Measurements from ENCODE around the gene MC1R. TPM values are rescaled to one million over a fixed set of nuclear protein-coding genes. Genes with fewer than 3 reads are reported as not detected.

The MC1R gene
- total and polyA plus RNA-seq, 2 donors from 2014 or later = 2.1 to 13.5 TPM

GRCh38 chr16:89883346-89884040 lies 35.2 kb upstream of the MC1R start:
- intact Hi-C loops (cut with DNase I) = no loop called here
- H3K27ac ChIP-seq (ENCODE audit: low read depth in 2 of 2, low read length in 2 of 2) = no peak overlapping the region
- no peaks in the 10 kb centered on the region for H3K27me3 ChIP-seq (ENCODE audit: control insufficient read depth, insufficient read depth, low read length)
- H3K9me3 ChIP-seq (ENCODE audit: control insufficient read depth in 2 of 3, insufficient read depth in 1 of 3, low read length in 3 of 3) = no peaks in the 10 kb centered on the region
- H3K4me1 ChIP-seq (ENCODE audit: control insufficient read depth in 2 of 3, insufficient read depth in 2 of 3, low read depth in 1 of 3, low read length in 3 of 3) = no peaks in the 10 kb centered on the region
- FAIRE-seq (no peak), DNase-seq (no peak)
- H3K36me3 ChIP-seq (ENCODE audit: control insufficient read depth in 2 of 3, insufficient read depth in 3 of 3, low read length in 3 of 3) = peaks cover 5 to 47% (median 43%) of the 10 kb centered on the region in 3 donors
- H3K4me3 ChIP-seq (ENCODE audit: low read length in 3 of 3) = no peak overlapping the region
- no peak overlapping the region for H3K9ac ChIP-seq (ENCODE audit: low read length in 3 of 3)
- TF ChIP-seq, protein P1, sequence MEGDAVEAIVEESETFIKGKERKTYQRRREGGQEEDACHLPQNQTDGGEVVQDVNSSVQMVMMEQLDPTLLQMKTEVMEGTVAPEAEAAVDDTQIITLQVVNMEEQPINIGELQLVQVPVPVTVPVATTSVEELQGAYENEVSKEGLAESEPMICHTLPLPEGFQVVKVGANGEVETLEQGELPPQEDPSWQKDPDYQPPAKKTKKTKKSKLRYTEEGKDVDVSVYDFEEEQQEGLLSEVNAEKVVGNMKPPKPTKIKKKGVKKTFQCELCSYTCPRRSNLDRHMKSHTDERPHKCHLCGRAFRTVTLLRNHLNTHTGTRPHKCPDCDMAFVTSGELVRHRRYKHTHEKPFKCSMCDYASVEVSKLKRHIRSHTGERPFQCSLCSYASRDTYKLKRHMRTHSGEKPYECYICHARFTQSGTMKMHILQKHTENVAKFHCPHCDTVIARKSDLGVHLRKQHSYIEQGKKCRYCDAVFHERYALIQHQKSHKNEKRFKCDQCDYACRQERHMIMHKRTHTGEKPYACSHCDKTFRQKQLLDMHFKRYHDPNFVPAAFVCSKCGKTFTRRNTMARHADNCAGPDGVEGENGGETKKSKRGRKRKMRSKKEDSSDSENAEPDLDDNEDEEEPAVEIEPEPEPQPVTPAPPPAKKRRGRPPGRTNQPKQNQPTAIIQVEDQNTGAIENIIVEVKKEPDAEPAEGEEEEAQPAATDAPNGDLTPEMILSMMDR (IDR thresholded peaks at IDR 0.05; ENCODE audit: borderline replicate concordance, extremely low read depth, insufficient read depth) = no peak

DNA sequence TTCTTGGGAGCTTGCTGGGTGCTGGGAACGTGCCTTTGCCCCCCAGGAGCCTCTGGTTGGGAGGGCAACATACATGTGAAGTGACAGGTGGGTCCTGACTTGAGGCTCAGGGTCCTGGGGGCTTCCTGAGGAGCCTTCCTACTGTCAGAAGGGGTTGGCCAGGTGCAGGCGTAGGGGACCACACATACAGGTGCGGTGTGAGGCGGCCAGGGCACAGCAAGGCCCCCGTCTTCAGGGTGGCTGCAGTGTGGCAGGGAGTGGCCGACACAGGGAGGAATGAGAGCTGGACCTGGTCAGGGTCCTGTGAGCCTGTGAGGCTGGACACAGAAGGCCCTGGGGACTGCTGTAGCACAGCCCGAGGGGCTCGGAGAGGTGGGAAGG lies 34.6 kb upstream of the MC1R start:
- H3K4me1 ChIP-seq (ENCODE audit: control insufficient read depth in 2 of 3, insufficient read depth in 2 of 3, low read depth in 1 of 3, low read length in 3 of 3) = no peaks in the 10 kb centered on the region
- H3K27me3 ChIP-seq (ENCODE audit: control insufficient read depth, insufficient read depth, low read length) = no peaks in the 10 kb centered on the region
- FAIRE-seq = no peak
- intact Hi-C loops (cut with DNase I) = no loop called here
- H3K9ac ChIP-seq (ENCODE audit: low read length in 3 of 3) = no peak overlapping the region
- no peaks in the 10 kb centered on the region for H3K9me3 ChIP-seq (ENCODE audit: control insufficient read depth in 2 of 3, insufficient read depth in 1 of 3, low read length in 3 of 3)
- H3K36me3 ChIP-seq (ENCODE audit: control insufficient read depth in 2 of 3, insufficient read depth in 3 of 3, low read length in 3 of 3) = peaks cover 5 to 47% (median 40%) of the 10 kb centered on the region in 3 donors
- H3K27ac ChIP-seq (ENCODE audit: low read depth in 2 of 2, low read length in 2 of 2) = no peak overlapping the region
- no peak overlapping the region for H3K4me3 ChIP-seq (ENCODE audit: low read length in 3 of 3)
- TF ChIP-seq, protein P1 (IDR thresholded peaks at IDR 0.05; ENCODE audit: borderline replicate concordance, extremely low read depth, insufficient read depth) = no peak
- no peak for DNase-seq

- Histone ChIP-seq H3K27ac (ENCODE audit: low read depth in 2 of 2, low read length in 2 of 2) (no peak overlapping the region), H3K9ac (ENCODE audit: low read length in 3 of 3) (no peak overlapping the region), H3K36me3 (ENCODE audit: control insufficient read depth in 2 of 3, insufficient read depth in 3 of 3, low read length in 3 of 3) (peaks cover 5 to 55% (median 40%) of the 10 kb centered on the region in 3 donors), H3K9me3 (ENCODE audit: control insufficient read depth in 2 of 3, insufficient read depth in 1 of 3, low read length in 3 of 3) (no peaks in the 10 kb centered on the region), H3K4me1 (ENCODE audit: control insufficient read depth in 2 of 3, insufficient read depth in 2 of 3, low read depth in 1 of 3, low read length in 3 of 3) (no peaks in the 10 kb centered on the region), H3K27me3 (ENCODE audit: control insufficient read depth, insufficient read depth, low read length) (no peaks in the 10 kb centered on the region), H3K4me3 (ENCODE audit: low read length in 3 of 3) (no peak overlapping the region)
- DNase-seq (no peak), FAIRE-seq (no peak)
- intact Hi-C loops (cut with DNase I) = no loop called here
- TF ChIP-seq, protein P1 (IDR thresholded peaks at IDR 0.05; ENCODE audit: borderline replicate concordance, extremely low read depth, insufficient read depth) = no peak
These were observed 31.4 kb upstream of the MC1R start for GRCh38 chr16:89887243-89887642.
